GM12892 (cell line): ENCODE measurements around the gene CFDP1.
"Not testable (repeated sequence)": the region's sequence is repeated elsewhere in the genome, so short reads cannot be mapped to it uniquely, and the experiment has no call there.

ENCODE experiments used
- DNase-seq: peaks from one replicate; pipeline ENCODE4 v3.0.0; 2011; ENCODE audit not compliant: insufficient read length
- FAIRE-seq: peaks from 2 replicates; lab custom pipeline; 2011; peaks lifted over from hg19 to GRCh38; lab: Jason Lieb, UNC
- POLR2A ChIP-seq: IDR thresholded peaks from 2 replicates; pipeline ENCODE4 v1.6.1; 2011; ENCODE audit warnings: low read depth, low read length, control low read depth
- POLR2AphosphoS5 ChIP-seq: IDR thresholded peaks from 2 replicates; pipeline ENCODE4 v1.6.1; 2011; ENCODE audit warnings: low read depth, low read length, control low read depth
- TAF1 ChIP-seq: IDR thresholded peaks from 2 replicates; pipeline ENCODE4 v1.6.1; 2011; ENCODE audit warnings: low read depth, mild to moderate bottlenecking, control low read depth, low read length, borderline replicate concordance

The CFDP1 gene

GRCh38 chr16:75293772-75294171 is 139.5 kb downstream of the CFDP1 start:
- TF ChIP-seq POLR2A: no peak
- TF ChIP-seq TAF1: no peak
- no peak for TF ChIP-seq POLR2AphosphoS5
- DNase-seq (no peak), FAIRE-seq (no peak)

GRCh38 chr16:75293173-75293572 is 140.1 kb downstream of the CFDP1 start:
- no peak for FAIRE-seq
- TF ChIP-seq POLR2A (no peak), TAF1 (no peak), POLR2AphosphoS5 (no peak)
- no peak for DNase-seq

- no peak for TF ChIP-seq TAF1
- TF ChIP-seq POLR2AphosphoS5: no peak
- no peak for TF ChIP-seq POLR2A
- DNase-seq: no peak
- FAIRE-seq: no peak
Observed at GRCh38 chr16:75292691-75293090, 140.6 kb downstream of the CFDP1 start.

- no peak for TF ChIP-seq POLR2A
- no peak for TF ChIP-seq TAF1
- no peak for TF ChIP-seq POLR2AphosphoS5
- DNase-seq (no peak), FAIRE-seq (no peak)
Observed at GRCh38 chr16:75289189-75289588, 144.1 kb downstream of the CFDP1 start.

GRCh38 chr16:75288596-75289120 is 144.6 kb downstream of the CFDP1 start:
- TF ChIP-seq POLR2AphosphoS5 (no peak), TAF1 (no peak)

GRCh38 chr16:75288181-75288580 is 145.1 kb downstream of the CFDP1 start:
- DNase-seq: no peak
- TF ChIP-seq POLR2AphosphoS5 (no peak), POLR2A (no peak), TAF1 (no peak)
- FAIRE-seq: no peak

More at GRCh38 chr16:75288596-75289120, 144.6 kb downstream of the CFDP1 start:
- FAIRE-seq (no peak), DNase-seq (no peak)

GRCh38 chr16:75287708-75288107 is 145.6 kb downstream of the CFDP1 start:
- TF ChIP-seq POLR2AphosphoS5: no peak
- no peak for TF ChIP-seq POLR2A
- no peak for TF ChIP-seq TAF1
- FAIRE-seq: no peak
- DNase-seq: no peak

- FAIRE-seq: no peak
- TF ChIP-seq TAF1 (no peak), POLR2AphosphoS5 (no peak), POLR2A (no peak)
- DNase-seq: no peak
Observed at GRCh38 chr16:75286389-75286788, 146.9 kb downstream of the CFDP1 start.

- DNase-seq: no peak
- FAIRE-seq: no peak
- no peak for TF ChIP-seq POLR2A
- TF ChIP-seq TAF1: no peak
- no peak for TF ChIP-seq POLR2AphosphoS5
Observed at GRCh38 chr16:75282466-75283281, 150.6 kb downstream of the CFDP1 start.

- FAIRE-seq: no peak
- TF ChIP-seq POLR2AphosphoS5 (no peak), TAF1 (no peak), POLR2A (no peak)
- DNase-seq: no peak
Observed at GRCh38 chr16:75281826-75282225, 151.5 kb downstream of the CFDP1 start.

- not testable (repeated sequence) for DNase-seq, FAIRE-seq
Observed at GRCh38 chr16:75281009-75281408, 152.3 kb downstream of the CFDP1 start.

GRCh38 chr16:75280331-75280804 is 152.9 kb downstream of the CFDP1 start:
- DNase-seq (no peak), FAIRE-seq (no peak)
- no peak for TF ChIP-seq POLR2A
- TF ChIP-seq POLR2AphosphoS5: no peak
- no peak for TF ChIP-seq TAF1
